Measurements from ENCODE around the gene C19orf12. TPM values are rescaled to one million over a fixed set of nuclear protein-coding genes. Genes with fewer than 3 reads are reported as not detected.

The C19orf12 gene
- total and polyA plus RNA-seq, 2 donors (not counting 3 experiments of a cell fraction or from before 2014, with no cell fraction given): 20.4 to 22.9 TPM

DNA sequence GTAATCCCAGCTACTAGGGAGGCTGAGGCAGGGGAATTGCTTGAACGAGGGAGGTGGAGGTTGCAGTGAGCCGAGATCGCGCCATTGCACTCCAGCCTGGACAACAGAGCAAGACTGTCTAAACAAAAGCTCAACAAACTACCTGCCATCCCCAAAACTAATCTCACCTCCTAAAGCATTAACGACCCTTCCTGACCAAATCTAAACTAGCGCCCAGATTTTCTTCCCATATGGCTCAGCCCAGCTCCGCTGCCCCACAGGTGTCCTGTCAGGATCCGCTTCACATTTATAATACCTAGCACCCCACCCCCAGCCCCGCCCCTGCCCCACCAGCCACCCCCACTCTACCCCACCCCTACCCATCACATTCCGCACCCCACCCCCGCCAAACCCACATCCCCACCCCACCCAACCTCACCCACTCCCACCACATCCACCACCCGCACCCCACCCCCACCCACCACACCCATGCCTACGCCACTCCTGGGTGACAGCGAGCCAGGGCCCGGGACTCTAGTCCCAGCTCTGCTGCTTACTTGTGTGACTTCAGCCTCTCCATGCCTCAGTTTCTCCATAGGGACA is 599 bp downstream of the C19orf12 start:
- H3K27ac ChIP-seq (ENCODE audit: insufficient read depth, low read depth, low read length): peak overlapping the region; percentile 72

More for the DNA sequence above, 599 bp downstream of the C19orf12 start:
- Histone ChIP-seq H3K4me1 (ENCODE audit: control insufficient read depth, extremely low read depth, insufficient read depth, low read length) (peaks cover 5% of the 10 kb centered on the region), H3K27me3 (ENCODE audit: control insufficient read depth in 2 of 2, insufficient read depth in 2 of 2, low read length in 2 of 2) (no peaks in the 10 kb centered on the region), H3K9me3 (replicated peaks; ENCODE audit: control insufficient read depth, insufficient read depth, low read length) (no peaks in the 10 kb centered on the region), H3K9me1 (replicated peaks; ENCODE audit: control insufficient read depth, extremely low read depth, insufficient read depth, low read length) (no peaks in the 10 kb centered on the region), H4K20me1 (replicated peaks; ENCODE audit: control insufficient read depth, extremely low read depth, insufficient read depth, low read length) (no peaks in the 10 kb centered on the region), H3K36me3 (ENCODE audit: control insufficient read depth in 2 of 2, extremely low read depth in 1 of 2, insufficient read depth in 2 of 2, low read length in 2 of 2) (no peaks in the 10 kb centered on the region), H3K9ac (replicated peaks; ENCODE audit: extremely low read depth, insufficient read depth, low read length) (peak overlapping the region; percentile 75), H3K79me2 (ENCODE audit: control insufficient read depth, insufficient read depth, low read length) (peaks cover 33% of the 10 kb centered on the region), H3K4me2 (ENCODE audit: insufficient read depth, low read length) (peak overlapping the region; percentile 49), H3K4me3 (replicated peaks in 1 of 3; ENCODE audit: insufficient read depth in 1 of 3, low read depth in 1 of 3, low read length in 3 of 3) (peak overlapping the region; percentile 54 to 73 (median 68)), H2AFZ (ENCODE audit: low read depth, low read length) (peak overlapping the region; percentile 80)
- FAIRE-seq (no peak), DNase-seq (ENCODE audit: low read depth, low spot score) (no peak)
- ChIA-PET CTCF (interaction anchor here (1.7 to 4.2 kb wide), 3 partner anchors 16 to 105 kb away, joined by 4 to 210 read pairs (median 39); partner anchors contain the start of gene POP4), POLR2A (interaction anchor here (3.0 kb wide), 1 partner anchor 108 kb away, joined by 10 read pairs; the partner anchor contains the start of gene POP4)
- dilution Hi-C loops (cut with MboI; ENCODE audit: extremely low pct_ligation_motif_present, low sequenced_read_pairs): no loop called here
- no TSS peak for BruUV-seq (replicated peaks)
- intact Hi-C loops (cut with micrococcal nuclease): no loop called here
- TF ChIP-seq POLR2A (IDR thresholded peaks at IDR 0.05; ENCODE audit: low read depth, low read length): no peak
- no peak for TF ChIP-seq MAX (IDR thresholded peaks at IDR 0.05; ENCODE audit: insufficient read depth, insufficient read length)
- TF ChIP-seq, protein P1, sequence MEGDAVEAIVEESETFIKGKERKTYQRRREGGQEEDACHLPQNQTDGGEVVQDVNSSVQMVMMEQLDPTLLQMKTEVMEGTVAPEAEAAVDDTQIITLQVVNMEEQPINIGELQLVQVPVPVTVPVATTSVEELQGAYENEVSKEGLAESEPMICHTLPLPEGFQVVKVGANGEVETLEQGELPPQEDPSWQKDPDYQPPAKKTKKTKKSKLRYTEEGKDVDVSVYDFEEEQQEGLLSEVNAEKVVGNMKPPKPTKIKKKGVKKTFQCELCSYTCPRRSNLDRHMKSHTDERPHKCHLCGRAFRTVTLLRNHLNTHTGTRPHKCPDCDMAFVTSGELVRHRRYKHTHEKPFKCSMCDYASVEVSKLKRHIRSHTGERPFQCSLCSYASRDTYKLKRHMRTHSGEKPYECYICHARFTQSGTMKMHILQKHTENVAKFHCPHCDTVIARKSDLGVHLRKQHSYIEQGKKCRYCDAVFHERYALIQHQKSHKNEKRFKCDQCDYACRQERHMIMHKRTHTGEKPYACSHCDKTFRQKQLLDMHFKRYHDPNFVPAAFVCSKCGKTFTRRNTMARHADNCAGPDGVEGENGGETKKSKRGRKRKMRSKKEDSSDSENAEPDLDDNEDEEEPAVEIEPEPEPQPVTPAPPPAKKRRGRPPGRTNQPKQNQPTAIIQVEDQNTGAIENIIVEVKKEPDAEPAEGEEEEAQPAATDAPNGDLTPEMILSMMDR (IDR thresholded peaks at IDR 0.05; ENCODE audit: extremely low read depth in 1 of 2, insufficient read depth in 1 of 2, low read depth in 1 of 2, low read length in 2 of 2): no peak
